Fibroblast of skin of left quadriceps (primary cell): ENCODE results near the gene STRIT1.

Experiments
- DNase-seq, 2 experiments: peaks; one replicate each; pipeline ENCODE4 v3.0.0-alpha.2; 2013; ENCODE audit warnings: low read depth in 2 of 2

STRIT1 gene

DNA sequence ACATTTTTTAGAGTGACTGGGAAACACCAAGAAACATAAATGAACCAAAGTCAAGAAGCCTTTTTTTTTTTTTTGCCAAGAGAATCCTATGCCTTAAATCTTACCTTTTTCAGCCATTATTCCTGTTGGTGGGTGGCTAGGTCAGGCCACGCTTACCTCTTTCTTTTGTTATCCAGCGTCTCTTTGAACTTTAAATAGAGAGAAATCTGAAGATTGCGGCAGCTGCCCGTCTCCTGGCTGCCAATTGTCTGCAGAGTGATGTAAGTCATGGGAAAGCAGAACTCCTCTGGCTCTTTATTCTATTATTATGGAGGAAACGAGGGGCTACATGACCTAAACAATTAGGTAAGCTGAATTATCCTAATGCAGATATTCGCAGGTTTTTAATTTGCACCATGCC, at the start of gene STRIT1:
Gene STRIT1, minus strand, starts transcription at position 168 of the 400 bp plus-strand sequence.
- DNase-seq: no peak

DNA sequence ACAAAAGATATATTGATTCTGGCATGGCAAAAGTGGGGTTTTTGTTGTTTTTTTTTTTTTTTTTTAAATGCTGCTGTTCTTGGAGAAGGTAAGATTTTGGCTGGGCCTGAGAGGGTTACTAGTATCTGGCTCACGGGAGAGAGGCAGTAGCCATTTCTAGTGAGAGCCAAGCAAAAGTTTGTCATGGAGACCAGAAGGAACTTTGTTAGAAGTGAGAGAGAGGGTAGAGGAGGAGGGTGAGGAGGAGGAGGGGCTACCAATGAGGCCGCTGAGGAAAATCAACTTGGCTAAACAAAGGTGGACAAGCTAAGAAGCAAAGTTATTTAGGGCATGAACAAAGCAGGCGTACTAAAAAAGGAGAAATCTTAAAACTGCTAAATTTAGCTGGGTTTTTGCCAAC, 48.9 kb upstream of the STRIT1 start:
- DNase-seq: no peak

DNA sequence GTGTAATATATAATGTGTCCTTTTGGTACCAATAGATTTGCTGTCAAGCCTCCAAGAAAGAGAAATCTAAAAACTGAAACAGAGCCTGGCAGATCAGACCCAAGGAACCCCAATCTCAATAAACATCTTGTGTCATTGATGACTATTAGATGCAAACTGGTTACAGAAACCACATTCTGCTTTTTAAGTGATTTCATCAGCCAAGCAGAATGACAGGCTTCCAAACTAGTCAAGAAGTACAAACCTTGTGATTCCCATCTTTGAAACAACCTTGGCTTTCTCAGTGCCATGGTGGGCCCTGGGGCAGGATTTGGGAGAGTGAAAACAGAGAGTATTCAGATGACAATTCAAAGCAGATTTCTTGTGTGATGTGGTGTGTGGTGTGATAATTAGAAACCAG, 45.6 kb upstream of the STRIT1 start:
- no peak for DNase-seq

DNA sequence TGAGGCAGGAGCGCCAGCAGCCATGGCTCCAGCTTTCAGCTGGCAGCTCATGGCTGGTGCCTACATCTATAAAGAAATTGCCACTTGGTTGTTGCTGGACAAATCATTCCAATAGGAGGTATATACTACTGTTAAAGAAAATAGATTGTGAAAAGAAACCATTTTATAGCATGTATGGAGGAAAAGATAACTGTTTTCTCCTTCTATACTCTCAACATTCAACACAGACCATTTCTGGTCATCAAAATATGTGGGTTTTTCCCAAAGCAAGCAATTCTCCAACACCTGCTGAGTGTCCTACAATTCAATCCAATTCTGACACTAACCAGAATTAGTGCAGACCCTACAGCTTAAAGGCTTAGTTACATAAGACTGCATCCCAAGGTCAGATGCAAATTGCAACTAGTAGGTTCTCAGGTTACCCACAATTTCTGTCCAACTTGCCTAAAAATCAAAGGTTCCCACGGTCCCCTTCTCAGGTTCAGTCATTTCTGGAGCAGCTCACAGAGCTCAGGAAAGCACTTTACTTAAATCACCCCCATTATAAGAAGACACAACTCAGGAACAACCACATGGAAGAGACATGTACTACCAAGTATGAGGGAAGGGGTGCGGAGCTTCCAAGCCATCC, 42.4 kb upstream of the STRIT1 start:
- no peak for DNase-seq

DNA sequence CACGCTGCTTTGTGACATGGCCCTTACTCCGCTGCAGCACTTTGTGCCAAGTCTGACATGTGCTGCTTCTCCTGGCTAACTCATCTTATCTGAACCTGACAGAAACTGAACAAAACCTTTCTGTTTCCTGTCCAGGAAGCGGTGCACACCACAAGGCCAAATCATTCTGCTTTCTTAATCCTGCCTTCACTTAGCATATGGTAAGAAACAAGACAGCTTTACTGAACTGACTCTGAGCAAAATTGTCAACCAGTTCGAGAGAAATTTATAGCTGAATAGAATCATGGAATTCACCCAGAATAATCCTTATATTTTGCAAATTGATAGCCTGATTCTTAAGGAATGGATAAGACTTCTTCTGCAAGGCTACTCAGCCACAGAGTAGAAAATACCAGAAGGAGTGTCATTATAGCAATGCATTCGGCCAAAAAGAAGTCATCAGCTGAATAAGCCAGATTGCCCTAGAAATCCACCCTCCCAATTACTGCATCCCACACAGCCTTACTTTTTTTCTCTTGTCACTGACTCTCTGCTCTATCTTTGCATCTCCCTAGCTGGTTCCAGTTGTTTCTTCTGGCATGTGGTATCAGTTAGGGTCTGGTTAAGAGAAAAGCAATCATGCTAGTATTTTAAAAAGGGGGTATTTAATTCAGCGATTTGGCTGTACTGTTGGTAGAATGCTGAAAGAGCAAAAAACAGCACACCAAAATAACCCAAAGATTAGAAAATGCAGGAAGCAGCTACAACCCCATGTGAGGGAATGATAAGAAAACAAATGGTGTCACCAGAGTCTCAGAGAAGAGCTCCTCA, 41.6 kb upstream of the STRIT1 start:
- no peak for DNase-seq

DNA sequence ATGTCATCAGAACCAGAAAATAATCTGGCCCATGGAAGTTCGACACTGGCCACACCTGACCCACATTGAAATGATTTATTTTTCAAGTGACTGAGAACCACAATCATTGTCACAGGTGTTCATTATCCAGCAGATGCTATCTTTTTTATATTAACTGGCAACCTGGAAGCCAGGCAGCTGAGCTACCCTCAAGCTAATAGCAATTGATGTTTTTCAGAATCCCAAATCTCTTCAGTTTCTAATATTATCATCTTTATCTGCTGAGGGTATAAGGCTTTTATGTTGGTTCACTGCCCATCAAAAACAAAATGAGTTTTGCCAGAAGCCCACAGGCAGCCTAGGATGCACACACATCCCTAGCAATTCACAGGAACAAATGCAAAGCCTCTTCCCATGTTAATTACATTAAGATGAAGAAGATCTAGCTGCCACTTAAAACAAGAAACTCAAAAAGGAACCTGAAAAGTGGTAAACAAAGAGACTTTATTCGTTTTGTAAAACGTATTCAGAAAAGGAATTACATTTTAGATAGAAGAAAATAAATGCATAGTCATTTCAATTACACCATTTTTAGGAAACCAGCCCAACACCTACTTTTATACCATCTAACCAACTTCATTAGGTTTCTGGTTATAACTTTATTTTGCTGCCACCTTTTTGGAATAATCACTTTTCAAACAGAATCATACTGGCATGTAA, 40.9 kb upstream of the STRIT1 start:
- DNase-seq: no peak

DNA sequence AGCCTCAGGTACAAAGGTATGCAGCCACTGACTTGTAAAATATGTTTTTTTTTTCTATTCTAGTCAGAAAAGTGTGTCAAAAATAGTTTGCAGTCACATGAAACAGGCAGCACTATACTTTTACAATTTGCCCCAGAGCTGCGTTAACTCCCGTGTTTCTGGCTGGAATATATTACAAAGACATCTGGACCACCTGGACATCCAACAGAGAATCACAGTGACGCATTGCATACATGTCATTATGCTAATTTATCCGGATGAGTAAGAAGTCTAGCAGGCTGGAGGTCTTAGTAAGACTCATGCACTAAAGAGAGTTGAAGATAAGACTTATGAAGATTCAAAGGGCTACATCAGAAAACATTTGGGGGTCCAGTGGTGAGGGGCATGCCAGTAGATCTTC, 39.2 kb upstream of the STRIT1 start:
- no peak for DNase-seq

DNA sequence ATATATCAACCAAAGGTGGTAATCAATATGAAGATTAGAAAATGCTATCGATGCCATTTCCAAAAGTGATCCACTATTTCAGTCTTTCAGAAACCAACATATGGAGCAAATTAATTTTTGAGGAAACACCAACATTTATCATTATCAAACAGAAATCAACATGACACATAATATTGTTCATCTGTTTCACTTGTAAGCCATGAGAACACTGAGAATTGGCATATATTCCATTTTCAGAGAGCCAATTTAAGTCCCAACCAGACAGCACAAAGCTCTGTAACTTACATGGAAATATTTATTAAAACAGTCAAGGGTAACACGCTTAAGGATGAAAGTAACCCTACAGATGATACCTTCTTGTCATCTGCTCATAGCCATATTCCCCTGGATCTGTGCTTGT, 37.6 kb upstream of the STRIT1 start:
- DNase-seq: no peak

DNA sequence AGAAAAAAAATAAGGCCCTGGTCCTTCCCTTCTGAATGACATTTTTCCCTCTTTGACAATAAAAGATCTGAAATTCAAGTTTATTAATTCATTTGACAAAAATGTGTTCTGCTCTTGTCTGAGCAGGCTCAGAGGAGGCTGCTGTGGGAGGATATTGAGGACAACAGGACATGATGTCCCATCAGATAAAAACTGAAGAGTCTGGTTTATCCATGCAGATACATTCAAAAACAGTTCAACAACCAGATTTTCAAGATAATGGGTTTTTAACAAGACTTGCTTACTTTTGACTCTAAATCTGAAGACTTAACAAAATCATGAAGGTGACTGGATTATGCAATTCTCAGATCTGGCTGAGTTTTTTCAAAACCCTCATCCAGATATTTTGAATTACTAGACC, 36.9 kb upstream of the STRIT1 start:
- DNase-seq: no peak

DNA sequence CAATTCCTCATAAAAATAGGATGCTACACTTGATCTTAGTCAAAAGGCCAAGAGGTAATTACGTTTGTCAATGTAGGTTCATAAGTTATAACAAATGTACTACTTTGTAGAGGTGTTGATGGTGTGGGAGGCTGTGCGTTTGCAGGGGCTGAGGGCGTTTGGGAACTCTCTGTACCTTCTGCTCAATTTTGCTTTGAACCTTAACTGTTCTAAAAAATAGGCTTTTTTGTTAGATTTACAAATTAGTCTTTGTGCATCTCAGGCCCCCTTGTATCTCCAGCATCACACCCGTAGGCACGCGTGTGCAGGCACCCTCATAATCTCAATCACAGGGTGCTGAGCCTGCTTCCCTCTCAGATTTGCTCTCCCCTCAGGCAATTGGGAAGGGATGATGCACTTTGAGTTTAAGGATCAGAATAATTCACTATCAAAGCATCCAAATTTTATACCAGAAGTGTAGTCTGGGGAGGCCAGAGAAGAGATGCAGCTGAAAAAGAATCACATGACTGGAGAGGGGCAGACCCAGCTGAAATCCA, 36.1 kb upstream of the STRIT1 start:
- no peak for DNase-seq

DNA sequence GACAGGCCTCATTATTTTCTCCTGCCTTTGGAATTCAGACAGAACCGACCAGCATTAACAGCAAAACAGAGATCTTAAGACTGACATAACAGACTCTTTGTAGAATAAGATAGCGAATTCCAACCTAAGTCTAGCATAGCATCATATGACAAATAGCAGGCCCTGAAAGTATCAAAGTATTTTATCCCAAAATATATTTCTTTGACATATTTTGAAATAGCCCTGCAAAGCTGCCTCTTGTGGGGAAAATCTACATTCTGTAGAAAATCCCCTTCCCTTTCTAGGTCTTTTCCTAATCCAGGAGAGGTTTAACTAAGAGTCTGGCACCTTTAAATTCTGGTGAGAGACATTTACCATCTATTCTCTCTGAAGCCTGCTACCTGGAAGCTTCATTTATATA, 34.4 kb upstream of the STRIT1 start:
- DNase-seq: no peak

DNA sequence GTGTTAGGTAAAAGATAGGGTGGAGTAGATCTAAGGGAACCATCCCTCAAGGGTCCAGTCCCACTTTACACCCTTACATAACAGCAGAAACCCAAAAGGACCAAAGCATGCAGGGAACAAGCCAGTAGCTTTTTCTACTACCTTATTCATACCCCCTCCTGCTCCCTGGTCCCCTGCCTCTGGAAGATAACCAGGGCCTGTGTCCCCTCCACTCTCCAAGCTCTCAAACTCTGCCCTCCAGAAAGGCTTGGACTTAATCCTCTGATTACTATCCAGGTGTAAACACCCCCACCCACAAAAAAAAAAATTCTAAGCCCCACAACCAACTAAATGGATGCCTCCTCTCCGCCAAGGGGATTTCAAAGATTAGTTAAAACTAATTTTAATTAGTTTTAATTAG, 33.9 kb upstream of the STRIT1 start:
- no peak for DNase-seq

DNA sequence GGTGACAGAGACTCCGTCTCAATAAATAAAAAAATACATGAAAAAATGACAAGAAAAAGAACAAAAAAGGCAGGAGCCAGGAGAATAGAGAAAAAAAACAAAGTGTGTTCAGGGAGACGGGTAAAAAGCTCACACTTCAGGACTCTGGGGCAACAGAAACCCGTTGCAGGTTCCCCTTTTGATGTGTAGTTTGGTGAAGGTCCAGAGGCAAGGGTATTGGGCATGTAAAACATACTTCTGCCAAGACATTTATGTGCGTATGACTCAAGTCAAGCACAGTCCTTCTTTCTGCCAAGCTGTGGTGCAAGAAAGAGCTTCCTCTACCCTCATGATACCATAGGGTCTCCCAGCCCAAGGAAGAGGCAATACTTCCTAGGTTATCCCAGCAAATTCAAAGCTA, 33.4 kb upstream of the STRIT1 start:
- no peak for DNase-seq

DNA sequence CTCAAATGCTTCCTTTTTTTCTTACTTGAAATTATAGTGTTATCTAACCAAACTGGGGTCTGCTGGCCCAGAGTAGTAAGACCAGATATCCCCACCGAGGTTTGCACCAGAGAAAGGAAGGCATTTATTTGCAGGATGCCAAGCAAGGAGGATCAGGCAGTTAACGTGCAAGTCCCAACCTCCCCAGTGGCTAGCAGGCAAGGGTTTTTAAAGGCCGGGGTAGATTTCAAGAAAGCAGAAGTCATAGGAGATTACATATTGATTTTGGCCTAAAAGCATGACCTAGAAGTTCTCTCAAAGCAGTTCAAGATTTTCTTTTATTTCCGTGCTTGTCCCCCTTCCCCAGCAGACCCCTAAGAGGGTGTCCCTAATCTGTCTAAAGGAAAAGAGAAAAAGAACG, 32.8 kb upstream of the STRIT1 start:
- no peak for DNase-seq

DNA sequence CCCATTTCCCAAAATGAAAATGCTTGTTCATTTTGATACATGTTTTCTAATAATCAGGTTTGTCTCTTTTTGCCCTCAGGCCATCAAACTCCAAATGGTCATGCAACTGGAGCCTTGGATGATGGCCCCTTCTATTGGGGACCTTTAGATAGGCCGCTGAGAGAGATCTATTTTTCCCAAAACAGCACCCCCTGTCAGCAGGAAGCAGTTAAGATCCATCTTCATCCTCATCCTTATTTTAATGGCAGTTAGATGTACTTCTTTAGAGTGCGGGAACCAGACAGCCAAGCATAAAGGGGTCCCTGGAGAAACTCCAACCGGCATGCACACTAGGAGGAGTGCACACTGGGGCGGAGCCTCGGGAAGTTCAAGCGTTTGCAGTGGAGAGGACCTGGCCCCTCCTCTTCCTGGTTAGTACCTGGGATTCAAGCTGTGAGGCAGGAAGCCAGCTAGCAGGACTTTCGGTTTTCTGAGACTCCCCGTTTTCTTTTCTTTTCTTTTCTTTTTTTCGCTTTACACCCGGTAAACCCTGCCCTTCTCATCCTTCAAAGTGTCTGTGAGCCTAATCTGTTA, 31.9 kb upstream of the STRIT1 start:
- no peak for DNase-seq

DNA sequence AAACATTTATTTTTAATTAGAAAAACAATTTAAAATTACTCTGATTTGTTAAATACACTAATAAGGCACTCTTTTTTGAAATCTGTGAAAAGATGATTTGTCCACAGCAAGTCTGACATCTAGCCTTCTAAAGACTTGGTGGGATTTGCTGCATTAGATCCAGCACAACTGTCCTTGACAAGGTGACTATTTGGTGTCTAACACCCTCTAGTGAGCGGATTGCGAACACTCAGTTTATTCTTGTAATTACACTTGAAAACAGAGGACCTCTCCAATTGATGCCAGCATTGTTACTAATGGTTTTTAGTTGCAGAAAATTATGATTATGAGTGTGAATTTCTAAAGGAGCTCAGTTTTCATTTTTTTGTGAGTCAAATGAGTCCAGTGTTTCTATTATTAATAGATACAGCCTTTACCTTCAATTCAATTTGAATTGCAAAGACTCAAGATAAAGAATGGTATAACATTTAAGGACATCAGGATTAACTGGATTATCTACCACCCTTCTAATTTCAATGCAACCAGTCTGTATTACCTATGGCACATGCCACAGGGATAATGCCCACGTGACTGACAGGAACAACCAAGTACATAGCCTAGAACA, 29.7 kb upstream of the STRIT1 start:
- DNase-seq: peak; percentile 64 to 68

DNA sequence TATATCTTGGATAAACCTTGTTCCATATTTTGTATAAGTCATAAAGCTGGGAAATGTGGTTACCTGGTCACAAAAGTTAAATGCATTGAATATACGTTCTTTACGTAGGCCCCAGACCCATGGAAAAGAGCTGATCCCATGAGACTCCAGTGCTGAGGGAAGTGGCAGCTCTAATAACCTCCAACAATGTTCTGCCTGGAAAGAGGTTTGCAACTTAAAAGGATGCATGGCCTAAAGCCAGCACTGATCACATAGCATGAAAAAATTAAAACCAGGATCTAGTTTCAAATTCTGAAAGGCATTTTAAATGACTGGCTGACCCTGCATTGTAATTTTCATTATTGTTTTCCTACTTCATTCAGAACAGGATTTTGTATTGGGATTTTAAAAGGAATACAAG, 27.9 kb upstream of the STRIT1 start:
- peak in 1 of 2 experiments; percentile 26 for DNase-seq

DNA sequence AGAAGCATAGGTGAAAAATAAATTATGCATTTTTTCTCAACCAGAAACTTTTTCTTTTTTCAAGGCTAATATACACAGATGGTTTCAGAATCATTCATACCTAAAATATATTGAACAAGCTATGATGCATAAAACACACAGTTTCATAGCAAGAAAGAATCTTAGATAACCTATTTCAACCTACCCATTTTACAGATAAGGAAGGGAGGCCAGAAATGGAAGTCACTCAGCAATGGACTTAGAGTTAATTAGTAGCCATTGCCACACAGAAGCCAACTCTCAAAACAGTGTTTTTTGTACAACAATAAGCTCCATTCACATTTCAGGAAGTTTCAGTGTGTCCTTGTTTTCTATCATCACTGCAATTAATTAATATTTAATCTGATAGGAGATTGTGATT, 27.5 kb upstream of the STRIT1 start:
- DNase-seq: no peak

DNA sequence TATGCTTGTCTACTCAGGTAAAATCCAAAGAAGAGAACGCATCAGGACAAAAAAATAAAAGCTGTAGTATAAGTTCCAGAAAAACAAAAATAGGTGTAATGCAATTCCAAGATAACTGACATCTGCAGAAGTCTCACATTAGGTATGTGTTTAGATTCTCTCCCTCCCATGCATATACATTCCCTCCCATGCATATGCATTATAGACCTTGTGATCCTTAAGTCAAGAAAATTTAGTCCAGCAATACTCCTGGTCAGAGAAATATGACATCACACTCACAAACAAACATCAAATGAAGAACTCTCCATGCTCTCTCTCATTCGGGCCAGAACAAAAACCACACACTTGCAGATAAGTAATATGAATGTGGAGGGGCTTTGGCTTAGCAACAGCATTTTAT, 25.3 kb upstream of the STRIT1 start:
- DNase-seq: no peak

DNA sequence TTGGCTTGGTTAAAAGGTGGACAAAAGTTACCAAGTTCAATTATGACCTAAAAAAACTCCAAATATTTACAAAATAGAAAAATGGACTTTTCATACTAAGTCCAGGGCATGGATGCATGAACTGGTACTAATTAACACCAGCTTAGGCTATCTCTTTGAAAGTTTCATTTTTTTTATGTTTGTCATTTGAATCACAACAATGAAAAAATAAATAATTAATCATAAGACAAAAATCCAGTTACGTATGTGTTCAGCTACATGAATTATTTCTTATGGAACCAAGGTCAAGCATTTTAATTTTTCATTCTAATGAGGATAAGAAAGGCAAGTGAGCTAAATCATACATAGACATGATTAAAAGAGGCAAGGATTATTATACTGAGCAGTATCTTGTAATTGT, 23.7 kb upstream of the STRIT1 start:
- DNase-seq: no peak

DNA sequence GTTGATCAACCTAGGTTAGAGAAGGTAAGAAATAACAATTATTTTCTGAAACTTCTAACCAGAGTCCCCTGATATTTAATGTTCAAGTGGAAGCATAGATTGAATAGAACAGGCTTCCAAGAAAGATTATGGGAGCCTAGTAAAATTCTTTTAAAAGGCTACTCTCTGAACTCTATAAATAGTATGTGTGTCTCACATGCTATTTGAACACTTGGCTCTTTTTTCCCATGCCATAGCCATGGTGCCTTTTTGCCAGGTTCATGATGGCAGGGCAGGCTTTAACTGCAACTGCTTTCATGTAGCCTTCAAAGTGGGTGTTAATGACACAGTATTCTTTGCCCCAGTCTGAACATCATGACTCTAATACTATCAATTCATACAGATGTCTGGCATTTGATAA, 22.9 kb upstream of the STRIT1 start:
- no peak for DNase-seq

DNA sequence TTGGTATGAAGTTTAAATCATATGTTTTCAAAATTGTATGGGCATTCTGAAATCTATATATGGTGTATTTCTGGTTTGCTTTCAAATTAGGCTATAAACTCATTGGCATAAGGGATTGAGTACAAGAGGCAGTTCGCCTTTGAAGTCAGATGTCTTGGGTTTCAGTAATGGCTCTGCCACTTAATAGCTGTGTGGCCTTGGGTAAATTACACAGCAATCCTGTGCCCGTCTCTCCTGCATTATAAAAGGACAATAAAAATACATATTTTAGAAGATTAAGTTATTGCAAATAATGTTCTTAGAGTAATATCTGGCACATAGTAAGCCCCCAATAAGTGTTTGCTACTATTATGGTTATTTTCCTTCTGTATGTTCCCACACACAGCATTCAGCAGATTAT, 20.4 kb upstream of the STRIT1 start:
- no peak for DNase-seq
